Measurements from ENCODE around the gene GLI3.

The GLI3 gene

GRCh38 chr7:42099470-42100155 is 137.4 kb downstream of the GLI3 start:
- DNase-seq, result no peak

DNA sequence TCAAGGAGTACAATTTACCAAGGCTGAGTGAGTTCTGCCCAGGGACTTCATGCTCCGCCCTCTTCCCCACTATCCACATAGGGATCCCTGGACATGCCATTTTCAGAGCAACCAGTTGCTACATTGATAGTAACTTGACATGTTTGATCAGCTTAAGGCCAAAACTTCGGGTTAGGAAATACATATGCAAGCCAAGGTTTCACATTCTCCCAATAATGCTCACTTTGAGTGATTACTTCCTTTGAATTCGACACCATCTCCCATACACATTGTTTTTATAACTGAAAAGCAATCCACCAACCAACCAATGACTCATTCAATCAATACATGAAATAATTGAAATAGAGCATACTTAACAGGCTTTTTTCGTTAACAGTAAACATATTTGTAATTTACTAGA is 137.9 kb downstream of the GLI3 start:
- no peak for DNase-seq

DNA sequence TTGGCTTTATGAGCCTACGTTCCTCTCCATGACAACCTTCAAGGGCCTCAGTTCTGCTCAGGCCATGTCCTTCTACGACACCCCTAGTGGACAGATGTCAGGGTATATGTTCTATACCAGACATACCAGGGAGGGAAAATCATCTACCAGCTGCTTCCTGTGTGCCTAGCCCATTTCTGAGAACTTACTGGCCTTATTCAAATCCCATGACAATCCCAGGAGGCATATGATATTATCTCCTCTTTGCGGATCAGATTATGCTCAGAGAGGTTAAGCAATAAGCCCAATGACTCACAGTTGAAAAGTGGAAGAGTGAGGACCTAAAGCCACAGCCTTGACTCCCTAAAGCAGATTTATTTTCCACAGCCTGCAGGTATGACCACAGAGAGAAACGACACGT is 139.3 kb downstream of the GLI3 start:
- no peak for DNase-seq

- DNase-seq, result no peak
These were observed 140.1 kb downstream of the GLI3 start for GRCh38 chr7:42096681-42097561.

GRCh38 chr7:42096268-42096667 is 140.7 kb downstream of the GLI3 start:
- no peak for DNase-seq

GRCh38 chr7:42095791-42096190 is 141.2 kb downstream of the GLI3 start:
- DNase-seq, result no peak

DNA sequence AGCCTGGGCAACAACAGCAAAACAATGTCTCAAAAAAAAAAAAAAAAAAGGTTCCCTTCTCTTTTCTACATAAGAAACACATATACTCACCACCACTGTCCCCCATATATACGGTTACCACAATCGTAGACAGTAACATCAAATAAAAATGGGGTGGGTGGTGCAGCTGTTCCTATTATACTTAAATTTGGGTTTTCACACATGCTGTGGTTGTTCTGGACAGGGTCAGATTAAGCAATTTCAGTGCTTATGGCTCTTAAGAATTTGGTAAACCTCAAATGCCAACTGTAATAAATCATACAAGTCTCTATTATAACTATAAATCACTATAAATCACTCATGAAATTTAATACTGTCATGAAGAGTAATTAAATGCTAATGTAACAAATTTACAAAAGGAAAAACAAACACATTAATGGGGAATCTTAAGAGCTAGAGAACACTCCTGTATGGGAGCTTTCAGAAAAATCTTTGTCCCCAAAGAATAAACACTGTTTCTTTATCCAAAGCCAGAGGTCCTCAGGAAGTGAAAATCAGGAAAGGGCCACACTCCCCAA is 143.6 kb downstream of the GLI3 start:
- DNase-seq, result no peak

DNA sequence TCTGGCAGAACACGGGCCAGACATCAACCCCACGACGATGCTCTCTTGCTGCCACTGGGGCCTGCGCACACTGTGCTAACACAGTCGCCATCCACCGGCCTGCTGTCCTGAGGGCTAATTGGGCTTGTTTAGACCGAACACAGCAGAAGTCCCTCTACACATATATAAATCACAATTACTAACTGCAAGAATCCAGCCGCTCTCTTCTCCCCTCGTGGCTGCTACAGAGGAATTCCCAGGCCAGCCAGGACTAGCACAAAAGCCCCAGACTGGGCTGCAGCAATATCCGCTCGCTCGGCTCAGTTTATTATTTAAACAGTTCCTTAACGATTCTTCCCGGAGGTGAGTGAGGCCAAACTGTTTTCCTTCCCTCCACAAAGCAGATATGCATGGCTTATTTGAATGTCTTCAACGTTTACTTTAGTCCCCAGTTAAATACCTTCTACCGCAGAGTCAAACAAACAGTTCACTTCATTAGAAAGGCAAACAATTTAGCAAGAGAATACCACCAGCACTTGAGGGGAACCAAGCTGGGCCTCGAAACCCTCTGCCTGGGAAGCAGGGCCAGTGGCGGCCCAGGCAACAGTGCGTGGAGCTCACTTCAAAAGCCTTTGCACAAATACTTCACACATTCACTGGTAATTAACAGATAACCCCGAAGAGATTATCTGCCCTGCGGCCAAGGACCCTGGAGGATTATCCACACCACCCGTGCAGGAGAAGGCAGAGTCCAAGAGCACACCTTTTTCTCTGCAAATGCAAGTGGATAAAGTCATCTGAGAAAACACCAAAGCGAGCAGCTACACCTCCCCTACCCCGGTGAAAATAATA is 145.3 kb downstream of the GLI3 start:
- DNase-seq, result no peak

DNA sequence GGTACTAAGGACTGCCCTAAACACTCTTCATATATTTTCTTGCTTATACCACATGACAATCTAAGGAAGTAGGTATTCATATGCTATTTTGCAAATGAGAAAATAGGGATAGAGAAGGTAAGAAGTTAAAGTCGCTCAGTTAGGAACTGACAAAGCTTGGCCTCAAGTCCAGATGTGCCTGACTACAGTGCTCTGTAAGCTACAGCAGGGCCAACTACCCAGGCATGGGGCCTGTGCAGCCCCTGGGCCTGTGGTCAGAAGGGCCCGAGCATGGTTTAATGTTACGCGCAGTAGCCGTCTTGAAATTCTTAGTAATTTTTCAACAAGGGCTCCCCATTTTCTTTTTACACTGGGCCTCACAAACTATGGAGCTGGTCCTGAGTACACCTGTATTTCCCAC is 146.2 kb downstream of the GLI3 start:
- no peak for DNase-seq

GRCh38 chr7:42090056-42090455 is 147.0 kb downstream of the GLI3 start:
- DNase-seq, result no peak

- no peak for DNase-seq
These were observed 149.4 kb downstream of the GLI3 start for GRCh38 chr7:42087616-42088015.

DNA sequence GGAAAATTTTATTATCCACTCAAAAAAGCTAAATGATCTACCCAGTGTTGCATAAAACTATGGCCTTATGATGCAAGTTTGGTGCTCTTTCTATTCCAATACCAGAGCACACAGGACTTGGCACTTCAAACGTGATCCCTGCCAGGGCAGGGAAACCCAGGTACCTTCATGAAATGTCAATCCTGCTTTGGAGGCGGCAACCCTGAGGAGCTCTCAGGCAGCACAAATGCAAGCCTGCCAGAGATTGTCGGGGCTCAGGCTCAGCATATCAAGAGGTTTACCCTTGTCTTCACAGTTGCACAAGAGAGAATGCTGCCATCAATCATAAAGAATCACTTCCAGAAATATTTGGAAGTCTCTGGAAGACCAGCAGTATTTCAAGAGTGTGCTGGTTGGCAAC is 151.5 kb downstream of the GLI3 start:
- DNase-seq, result no peak

- DNase-seq, result no peak
These were observed 152.7 kb downstream of the GLI3 start for GRCh38 chr7:42084263-42084662.

DNA sequence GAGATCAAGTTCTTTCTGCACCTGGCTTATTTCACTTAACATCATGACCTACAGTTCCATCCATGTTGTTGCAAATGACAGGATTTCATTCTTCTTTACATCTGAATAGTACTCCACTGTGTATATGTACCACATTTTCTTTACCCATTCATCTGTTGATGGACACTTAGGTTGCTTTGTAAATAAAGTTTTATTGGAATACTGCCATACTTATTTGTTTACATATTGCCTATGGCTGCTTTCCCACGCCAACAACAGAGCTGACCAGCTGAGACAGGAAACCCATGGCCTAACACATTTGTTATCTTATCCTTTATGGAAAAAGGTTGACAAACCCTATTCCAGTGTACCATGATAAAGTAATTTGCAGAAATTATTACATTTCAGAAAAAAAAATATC is 153.7 kb downstream of the GLI3 start:
- no peak for DNase-seq

DNA sequence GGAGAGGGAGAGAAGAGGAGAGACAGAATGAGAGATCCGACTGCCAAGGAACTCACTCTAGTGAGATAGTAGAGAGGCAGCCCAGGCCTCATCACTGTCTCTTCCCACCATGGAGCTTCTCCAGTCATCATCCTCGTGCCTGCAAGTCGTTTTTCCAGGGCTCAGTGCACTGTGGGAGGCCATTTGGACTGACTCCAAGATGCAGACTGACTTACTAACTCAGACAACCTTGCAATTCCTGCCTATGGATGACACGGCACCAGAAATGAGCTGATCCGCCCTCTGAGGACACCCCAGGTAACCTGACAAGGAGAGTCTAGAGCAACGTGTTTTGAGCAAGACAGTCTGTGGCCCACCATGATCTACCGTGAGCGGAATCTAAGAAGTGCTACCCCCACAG is 154.9 kb downstream of the GLI3 start:
- DNase-seq, result no peak

GRCh38 chr7:42081671-42082070 is 155.3 kb downstream of the GLI3 start:
- DNase-seq, result no peak

DNA sequence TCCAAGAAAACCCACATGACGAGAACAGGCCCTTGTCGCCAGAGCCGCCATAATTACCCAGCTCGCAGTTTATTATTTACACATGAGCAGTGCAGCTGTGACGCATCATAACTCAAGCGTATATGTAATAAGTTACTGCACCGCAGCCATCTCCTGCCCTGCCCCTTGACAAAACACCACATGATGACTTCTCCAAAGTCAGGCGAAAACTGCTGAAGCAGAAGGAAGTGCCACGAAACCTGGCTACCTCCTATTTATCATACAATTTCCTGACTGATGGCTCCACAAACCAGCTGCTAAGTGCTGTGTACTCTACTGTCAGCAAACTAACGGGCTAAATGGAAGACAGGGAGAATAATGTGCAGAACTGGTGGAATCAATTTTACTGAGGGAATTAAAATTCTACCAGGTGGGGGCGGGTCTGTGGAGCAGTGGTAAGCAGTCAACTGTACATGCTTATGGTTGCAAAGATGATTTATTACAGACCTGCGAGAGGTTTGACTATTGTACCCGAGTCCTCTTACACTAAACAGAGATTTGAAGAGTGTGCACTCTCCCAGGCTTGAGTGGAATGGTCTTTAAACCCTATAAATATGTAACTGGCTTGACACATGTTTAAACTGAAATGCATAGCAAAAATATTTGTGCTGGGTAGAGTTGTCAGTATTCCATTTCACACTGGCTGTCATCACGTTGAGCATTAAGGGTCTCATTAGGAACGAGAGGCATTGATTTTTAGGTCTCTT is 156.0 kb downstream of the GLI3 start:
- DNase-seq, result no peak

- no peak for DNase-seq
These were observed 159.5 kb downstream of the GLI3 start for GRCh38 chr7:42077271-42078135.

DNA sequence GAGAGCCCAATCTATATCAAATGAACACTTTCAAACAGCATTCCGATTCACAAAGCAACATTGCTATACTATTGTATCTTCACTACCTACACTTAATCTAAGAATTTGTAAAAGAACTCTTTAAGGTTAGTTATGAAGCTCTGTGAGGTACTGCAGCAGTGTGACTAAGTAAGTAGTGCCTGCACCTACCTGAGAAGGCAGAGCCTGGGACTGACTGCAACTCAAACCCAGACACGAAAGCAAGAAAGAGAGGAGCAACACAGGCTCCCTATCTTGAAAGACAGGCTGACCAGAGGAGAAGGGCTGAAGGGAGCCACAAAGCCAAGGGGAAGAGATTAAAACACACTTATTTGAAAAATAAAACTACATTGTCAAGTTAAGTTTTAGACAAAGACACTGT is 160.1 kb downstream of the GLI3 start:
- DNase-seq, result no peak

- DNase-seq, result no peak
These were observed 161.6 kb downstream of the GLI3 start for GRCh38 chr7:42075418-42075817.

- DNase-seq, result no peak
These were observed 162.9 kb downstream of the GLI3 start for GRCh38 chr7:42074076-42074475.

Data from NCI-H2081 (cell line).